HT1080 (cell line): ENCODE results near the gene S100P. TPM values are rescaled to one million over a fixed set of nuclear protein-coding genes. Genes with fewer than 3 reads are reported as not detected.

Source experiments
- total RNA-seq: library from RNA; depleted of rRNA; stranded (reverse); fragments of >200 nt; shearing (Covaris generic); gene quantifications from 2 replicates; pipeline ENCODE4 v1.2.3, GENCODE V29; 2014; rRNA removed

Gene S100P
- total RNA-seq, 1 experiment from 2014 or later = not detected

Other genes with a start within 250 kb of the S100P start
- gene PPP2R2C, start 221.3 kb upstream of the S100P start, total RNA-seq = 23.5 and 31.7 TPM in 2 replicates
- 10.4 and 11.7 TPM in 2 replicates for gene MAN2B2, start 118.7 kb upstream of the S100P start, total RNA-seq
- gene MRFAP1, start 53.2 kb upstream of the S100P start, total RNA-seq = 126 and 155 TPM in 2 replicates
- gene MRFAP1L1, start 16.0 kb downstream of the S100P start, total RNA-seq = 65.0 and 70.6 TPM in 2 replicates
- gene BLOC1S4, start 22.3 kb downstream of the S100P start, total RNA-seq = 23.8 and 24.5 TPM in 2 replicates
- gene KIAA0232, start 88.8 kb downstream of the S100P start, total RNA-seq = 4.4 and 4.7 TPM in 2 replicates
- 47.1 and 50.6 TPM in 2 replicates for gene TBC1D14, start 215.9 kb downstream of the S100P start, total RNA-seq